Peyer's patch (tissue), 4 donors: ENCODE data around the gene TRAPPC11.

Source experiments
- POLR2A ChIP-seq, 2 donors: fragments of 450-650 bp; IDR thresholded peaks; one replicate each; pipeline ENCODE4 v1.5.1; 2017; ENCODE audit warnings: antibody characterized with exemption in 2 of 2, mild to moderate bottlenecking in 2 of 2, moderate library complexity in 2 of 2
- TF ChIP-seq, protein P1 (sequence below), 6 experiments: fragments of 450-650 bp in 4 of 6; fragments of 200-600 bp in 2 of 6; sonication (generic) in 1 of 6; IDR thresholded peaks; one replicate each; pipeline ENCODE4 v1.5.1; 2017 to 2019; ENCODE audit warnings: antibody characterized with exemption in 6 of 6, mild to moderate bottlenecking in 3 of 6, moderate library complexity in 1 of 6

DNA sequence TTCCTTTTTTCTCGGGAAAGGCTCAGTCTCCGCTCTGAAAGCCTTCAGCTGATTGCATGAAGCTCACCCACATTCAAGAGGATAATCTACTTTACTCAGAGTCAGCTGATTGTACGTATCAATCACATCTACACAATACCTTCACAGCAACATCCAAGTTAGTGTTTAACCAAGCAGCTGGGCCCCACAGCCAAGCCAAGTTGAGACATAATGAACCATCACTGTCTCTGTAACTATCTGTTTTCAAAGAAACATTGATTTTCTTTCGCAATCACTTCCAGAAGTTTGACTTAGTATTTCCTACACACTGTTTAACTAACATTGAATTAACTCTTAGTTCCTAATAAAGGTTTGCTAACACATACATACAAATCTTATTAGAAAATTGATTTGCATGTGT, 40.4 kb upstream of the TRAPPC11 start:
- TF ChIP-seq, protein P1, sequence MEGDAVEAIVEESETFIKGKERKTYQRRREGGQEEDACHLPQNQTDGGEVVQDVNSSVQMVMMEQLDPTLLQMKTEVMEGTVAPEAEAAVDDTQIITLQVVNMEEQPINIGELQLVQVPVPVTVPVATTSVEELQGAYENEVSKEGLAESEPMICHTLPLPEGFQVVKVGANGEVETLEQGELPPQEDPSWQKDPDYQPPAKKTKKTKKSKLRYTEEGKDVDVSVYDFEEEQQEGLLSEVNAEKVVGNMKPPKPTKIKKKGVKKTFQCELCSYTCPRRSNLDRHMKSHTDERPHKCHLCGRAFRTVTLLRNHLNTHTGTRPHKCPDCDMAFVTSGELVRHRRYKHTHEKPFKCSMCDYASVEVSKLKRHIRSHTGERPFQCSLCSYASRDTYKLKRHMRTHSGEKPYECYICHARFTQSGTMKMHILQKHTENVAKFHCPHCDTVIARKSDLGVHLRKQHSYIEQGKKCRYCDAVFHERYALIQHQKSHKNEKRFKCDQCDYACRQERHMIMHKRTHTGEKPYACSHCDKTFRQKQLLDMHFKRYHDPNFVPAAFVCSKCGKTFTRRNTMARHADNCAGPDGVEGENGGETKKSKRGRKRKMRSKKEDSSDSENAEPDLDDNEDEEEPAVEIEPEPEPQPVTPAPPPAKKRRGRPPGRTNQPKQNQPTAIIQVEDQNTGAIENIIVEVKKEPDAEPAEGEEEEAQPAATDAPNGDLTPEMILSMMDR (IDR thresholded peaks at IDR 0.05) = no peak
- TF ChIP-seq POLR2A (IDR thresholded peaks at IDR 0.05) = no peak
